GM18951 (cell line): Measurements from ENCODE around the gene WDR36.
"Not testable (repeated sequence)": the region's sequence is repeated elsewhere in the genome, so short reads cannot be mapped to it uniquely, and the experiment has no call there.

Experiments used
- POLR2A ChIP-seq: IDR thresholded peaks from 4 replicates; pipeline ENCODE4 v1.6.1; 2011; ENCODE audit warnings: mild to moderate bottlenecking; ENCODE audit not compliant: insufficient read length, insufficient read depth; ENCODE audit errors: extremely low read depth
- in situ Hi-C: fragments of 300-500 bp; cut with MboI; formaldehyde crosslinking; loops from one replicate; pipeline ENCODE4 v1.12.0; 2022; ENCODE audit warnings: low sequenced_read_pairs, mixed read lengths, inconsistent platforms; ENCODE audit not compliant: unreplicated experiment

The WDR36 gene

DNA sequence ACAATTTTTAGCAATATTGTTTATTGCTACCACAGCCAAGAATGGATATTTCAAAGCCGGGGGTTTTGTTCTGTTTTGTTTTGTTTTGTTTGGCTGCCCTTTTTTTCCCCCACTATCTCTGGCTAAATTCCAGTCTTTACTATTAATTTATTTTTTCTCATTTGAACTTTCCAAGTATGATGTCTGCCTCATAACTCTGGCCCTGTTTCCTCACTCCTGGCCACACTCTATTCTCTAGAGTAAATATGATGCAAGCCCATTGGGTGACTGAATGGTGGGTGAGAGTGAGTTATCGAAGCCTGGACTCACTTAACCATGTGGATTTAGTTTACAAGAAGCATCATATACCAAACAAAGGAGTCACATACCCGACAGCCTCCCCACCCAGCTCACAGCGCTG, 41.9 kb downstream of the WDR36 start:
- in situ Hi-C loops, result no loop called here
- TF ChIP-seq POLR2A, result no peak

DNA sequence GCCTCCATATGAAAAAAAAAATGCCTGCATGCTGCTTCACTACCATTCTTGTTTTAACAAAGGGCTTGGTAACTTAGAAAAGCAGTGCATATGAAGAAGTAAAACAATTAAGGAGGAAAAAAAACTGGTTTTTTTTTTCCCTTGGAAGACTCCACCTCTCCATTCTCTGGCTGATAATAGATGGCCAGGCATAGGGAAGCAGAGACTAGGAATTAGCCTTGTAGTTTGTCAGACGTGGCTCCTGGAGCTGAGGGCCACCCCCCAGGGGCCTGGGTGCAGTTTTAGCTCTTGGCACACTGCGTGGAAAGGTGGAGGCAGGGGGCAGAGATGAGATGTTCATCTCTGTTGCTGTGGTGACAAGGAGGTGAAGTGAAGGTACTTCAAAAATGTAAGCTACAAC, 42.7 kb downstream of the WDR36 start:
- no peak for TF ChIP-seq POLR2A
- in situ Hi-C loops, result no loop called here

DNA sequence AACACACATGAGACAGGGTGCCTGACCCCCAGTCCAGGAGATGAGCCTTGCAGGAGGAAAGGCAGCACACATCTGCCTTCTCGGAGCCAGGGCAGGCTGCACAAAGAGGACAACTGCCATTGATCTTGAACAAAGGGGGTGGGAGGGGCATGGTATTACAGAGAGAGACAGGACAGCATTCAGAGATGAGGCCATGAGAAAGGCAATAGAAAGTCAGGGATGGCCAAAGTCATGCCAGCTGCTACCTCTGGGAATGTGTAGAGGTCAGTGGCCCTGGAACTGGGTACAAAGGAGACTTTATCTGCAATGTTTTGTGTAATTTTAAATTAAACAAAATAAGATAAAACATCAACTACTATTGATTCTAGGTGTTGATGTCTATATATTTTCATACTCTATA, 43.2 kb downstream of the WDR36 start:
- in situ Hi-C loops, result no loop called here
- TF ChIP-seq POLR2A, result no peak

DNA sequence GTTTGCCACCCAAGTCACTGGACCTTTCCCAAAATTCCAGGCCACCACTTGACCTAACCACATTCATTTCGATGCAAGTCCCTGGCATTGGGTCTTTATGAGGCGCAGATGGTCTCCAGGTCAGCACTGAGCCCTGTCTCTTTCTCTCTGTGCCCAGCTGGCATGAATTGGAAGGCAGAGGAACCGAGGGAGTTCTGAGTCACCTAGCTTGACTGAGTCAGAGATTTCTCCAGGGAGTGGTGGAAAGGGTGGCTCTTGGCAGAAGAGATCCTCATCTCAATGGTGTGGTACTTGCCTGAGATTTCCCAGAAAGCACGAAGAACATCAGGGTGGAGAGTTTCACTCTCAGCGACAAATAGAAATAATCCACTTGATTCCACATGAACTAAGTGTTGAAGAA, 43.8 kb downstream of the WDR36 start:
- in situ Hi-C loops, result no loop called here
- TF ChIP-seq POLR2A, result no peak

DNA sequence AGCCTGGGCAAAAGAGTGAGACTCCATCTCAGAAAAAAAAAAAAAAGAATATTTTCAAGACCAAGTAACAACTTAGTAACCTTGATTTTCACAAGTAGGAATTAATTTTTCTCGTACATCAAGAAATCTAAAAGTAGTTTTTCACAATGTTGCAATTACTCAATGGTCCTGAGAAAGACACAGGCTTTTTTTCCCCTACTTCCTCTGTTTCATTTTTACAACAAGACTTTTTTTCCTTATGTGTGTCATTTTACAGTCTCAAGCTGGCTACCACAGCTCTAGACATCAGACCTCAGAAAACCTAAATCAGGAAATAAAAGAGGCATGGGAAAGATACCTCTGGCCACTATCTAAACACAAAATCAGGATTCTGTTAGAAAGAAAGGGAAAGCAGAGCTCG, 45.9 kb downstream of the WDR36 start:
- no peak for TF ChIP-seq POLR2A
- in situ Hi-C loops, result no loop called here

DNA sequence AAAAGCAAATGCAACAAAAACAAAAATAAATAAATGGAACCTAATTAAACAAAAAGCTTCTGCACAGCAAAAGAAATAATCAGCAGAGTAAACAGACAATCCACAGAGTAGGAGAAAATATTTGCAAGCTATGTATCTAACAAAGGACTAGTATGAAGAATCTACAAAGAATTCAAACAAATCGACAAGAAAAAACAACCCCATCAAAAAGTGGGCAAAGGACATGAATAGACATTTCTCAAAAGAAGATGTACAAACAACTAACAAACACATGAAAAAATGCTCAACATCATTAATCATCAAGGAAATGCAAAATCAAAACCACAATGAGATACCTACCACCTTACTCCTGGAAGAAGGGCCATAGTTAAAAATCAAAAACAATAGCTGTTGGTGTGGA, 49.3 kb downstream of the WDR36 start:
- in situ Hi-C loops, result not testable (repeated sequence)

DNA sequence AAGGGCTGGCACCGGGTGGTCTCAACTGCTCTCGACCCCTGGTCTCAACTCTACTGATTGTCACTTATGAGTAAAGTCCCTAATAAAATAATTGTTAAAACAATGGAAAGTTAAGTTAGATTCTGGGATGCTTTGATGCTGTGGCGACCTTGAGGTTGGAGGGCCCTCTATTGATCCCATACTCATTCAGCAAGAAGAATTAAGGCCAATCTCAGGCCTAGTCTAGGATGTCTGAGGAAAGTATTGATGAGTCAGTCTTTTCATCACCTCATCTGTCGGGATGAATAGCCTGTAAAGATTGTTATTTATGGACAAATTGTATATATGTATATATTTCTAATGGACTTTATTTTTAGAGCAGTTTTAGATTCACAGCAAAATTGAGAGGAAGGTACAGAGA, 50.8 kb downstream of the WDR36 start:
- TF ChIP-seq POLR2A, result no peak

DNA sequence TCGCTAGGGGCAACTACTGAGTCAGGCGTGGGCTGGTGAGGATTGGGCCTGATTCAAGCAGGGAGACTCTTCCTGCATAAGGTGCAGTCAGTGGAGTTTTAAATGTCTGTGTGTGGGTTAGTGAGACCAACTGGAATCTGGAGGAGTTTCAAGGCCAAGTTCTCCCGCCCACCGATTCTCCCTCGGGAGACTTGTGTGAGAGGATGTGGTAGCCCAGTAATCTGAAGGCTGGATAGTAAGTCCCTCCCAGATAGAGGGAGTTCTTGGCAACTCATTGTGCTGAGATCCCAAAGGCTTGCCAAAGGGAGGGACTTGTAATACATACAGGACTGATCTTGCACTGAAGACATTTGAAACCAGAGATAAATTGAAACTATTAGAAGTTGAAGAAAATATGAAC, 51.8 kb downstream of the WDR36 start:
- in situ Hi-C loops, result no loop called here
- no peak for TF ChIP-seq POLR2A

More for the DNA sequence above, 50.8 kb downstream of the WDR36 start:
- in situ Hi-C loops, result no loop called here

DNA sequence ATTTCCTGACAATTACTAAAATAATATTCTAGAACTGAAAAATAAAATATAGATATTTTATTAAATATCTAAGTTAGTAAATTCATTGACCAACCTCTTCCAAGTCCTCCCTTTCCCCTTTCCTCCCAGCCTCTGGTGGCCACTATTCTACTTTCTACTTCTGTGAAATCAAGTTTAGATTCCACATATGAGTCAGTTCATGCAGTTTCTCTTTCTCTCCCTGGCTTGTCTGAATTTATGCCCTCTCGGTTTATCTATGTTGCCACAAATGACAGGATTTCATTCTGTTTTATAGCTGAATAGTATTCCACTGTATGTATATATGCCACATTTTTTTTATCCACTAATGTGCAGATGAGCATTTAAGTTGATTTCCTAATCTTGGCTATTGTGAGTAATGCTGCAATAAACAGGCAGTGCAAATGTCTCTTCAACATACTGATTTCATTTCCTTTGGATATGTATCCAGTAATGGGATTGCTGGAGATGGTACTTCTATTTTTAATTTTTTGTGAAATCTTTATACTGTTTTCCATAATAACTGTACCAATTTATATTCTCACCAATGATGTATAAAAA, 52.3 kb downstream of the WDR36 start:
- in situ Hi-C loops, result no loop called here
- TF ChIP-seq POLR2A, result no peak

DNA sequence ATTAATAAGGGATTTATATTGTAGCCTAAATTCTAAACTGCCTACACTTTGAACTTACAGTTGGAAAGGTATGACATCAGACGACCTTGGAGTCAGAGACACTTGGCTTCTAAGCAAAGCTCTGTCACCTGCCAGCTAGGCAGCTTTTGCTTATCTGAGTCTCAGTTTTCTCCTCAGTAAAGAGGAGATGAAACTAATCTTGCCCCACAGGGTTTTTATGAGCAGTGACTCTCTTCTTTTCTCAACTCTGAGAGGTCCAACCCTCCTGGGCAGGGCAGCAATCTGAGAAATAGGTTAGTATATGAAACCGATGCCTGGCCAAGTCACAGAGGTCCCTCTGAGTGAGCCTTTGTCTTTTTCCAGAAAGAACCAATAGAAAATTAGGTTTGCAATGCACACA, 53.9 kb downstream of the WDR36 start:
- no peak for TF ChIP-seq POLR2A

DNA sequence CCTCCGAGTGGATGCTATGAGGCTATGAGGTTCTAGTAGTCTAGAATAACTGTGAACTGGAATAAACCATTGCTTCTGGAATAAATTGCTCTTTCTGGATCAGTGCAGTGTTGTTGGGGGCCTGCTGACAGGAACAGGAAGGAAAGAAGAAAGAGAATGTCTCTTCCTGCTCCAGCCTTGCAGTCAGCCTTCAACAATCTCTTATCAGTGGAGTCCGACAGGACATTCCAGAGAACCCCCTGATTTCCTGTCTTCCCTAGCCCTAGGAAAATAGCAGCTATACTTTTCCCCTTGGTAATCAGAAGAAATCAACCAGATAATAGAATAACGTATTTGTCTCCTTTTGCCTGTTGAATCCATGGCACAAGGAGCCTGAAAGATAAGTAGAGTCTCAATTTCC, 55.4 kb downstream of the WDR36 start:
- in situ Hi-C loops, result no loop called here
- TF ChIP-seq POLR2A, result no peak

More for the DNA sequence above, 53.9 kb downstream of the WDR36 start:
- in situ Hi-C loops, result no loop called here

DNA sequence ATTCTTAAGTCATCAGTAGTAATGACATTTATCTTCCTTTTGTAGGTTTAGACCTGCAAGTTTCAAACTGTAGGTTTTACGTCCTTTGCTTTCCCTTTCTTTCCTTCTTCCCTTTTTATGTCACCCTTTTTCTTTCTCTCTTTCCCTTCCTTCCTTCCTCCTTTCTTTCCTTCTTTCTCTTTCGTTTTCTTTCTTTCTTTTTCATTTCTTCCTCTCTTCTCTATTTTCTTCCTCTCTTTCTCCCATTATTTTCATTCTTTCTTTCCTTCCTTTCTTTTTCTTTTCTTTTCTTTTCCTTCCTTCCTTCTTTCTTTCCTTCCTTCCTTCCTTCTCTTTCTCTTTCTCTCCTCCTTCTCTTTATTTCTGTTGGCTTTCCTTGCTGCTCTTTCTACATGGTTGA, 59.9 kb downstream of the WDR36 start:
- in situ Hi-C loops, result loop anchor here (25.0 kb wide), 1 partner anchor 310 kb away; no protein-coding TSS in a partner anchor
- no peak for TF ChIP-seq POLR2A

DNA sequence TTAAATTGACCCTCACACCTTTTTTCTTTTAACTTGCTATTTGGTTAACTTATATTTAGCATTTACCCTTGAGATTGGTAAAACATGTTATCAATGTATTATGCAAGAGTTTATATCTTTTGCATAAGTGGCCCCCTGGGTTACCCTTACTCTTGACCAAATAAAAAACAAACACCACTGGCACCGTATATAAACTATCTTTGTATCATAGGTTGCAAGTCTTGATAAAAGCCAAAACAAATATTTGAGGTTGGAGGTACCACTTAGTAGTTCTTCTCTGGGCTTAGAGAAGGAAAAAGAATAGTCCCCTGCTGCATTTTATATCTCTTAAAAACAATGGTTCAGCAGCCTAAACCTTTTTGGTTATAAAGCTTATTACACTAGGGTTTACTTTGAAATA, 61.3 kb downstream of the WDR36 start:
- in situ Hi-C loops, result loop anchor here (25.0 kb wide), 1 partner anchor 309 kb away; no protein-coding TSS in a partner anchor

DNA sequence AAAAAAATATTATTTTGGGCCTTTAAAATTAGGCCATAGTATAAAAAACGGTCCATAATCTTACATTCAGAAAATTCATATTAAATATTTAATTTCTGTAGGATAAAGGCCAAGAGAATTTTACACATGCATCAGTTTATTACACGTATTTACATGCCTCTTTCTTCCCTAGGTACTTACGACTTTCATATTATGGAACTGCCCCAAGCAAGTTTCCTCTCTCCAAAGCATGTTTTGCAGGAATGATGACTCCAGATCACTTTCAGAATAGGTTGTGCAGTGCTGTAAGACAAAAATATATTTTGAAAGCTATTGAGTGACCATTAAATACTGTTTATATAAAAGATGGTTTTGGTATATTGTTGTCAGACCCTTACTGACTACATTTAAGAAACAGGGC, 61.8 kb downstream of the WDR36 start:
- TF ChIP-seq POLR2A, result no peak
- in situ Hi-C loops, result loop anchor here (25.0 kb wide), 1 partner anchor 308 kb away; no protein-coding TSS in a partner anchor

More for the DNA sequence above, 61.3 kb downstream of the WDR36 start:
- no peak for TF ChIP-seq POLR2A
